NCI-H774 (cell line): ENCODE measurements around the gene DDX1.

Source experiments
- DNase-seq: peaks from one replicate; lab custom pipeline; 2025; lab: John Stamatoyannopoulos, UW

DDX1 gene

DNA sequence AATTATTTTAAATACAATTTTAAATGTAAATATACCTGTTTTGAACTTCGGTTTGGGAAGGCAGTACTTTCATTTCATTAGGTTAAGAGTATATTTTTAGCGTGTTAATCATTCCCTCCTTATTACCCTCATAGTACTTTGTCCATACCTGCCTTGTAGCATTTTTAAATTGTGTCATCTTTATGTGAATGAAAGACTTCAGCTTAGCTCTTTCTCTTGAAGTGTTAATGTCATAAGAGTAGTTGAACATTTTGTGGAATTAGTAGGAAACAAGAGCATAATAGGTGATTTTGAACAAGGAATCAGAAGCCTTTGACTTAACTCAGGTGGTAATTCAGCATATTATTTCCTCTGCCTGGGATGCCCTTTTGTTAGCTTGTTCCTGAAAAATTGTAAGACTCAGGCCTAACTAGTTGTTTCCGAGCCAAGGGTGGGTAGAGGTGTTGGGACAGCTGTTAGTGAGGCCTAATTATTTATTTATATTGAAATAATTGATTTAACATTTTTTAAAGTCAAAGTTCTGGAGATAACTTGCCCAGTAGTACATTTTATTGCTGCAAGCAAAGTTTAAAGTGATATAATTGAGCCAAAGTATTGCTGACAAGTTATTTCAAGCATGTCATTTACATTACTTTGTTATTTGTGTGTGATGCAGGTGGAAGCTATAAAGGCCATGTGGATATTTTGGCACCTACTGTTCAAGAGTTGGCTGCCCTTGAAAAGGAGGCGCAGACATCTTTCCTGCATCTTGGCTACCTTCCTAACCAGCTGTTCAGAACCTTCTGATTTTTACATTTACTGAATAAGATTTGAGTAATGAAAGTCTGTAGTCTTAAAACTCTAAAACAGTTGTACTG lies 38.7 kb downstream of the DDX1 start:
- DNase-seq = no peak

DNA sequence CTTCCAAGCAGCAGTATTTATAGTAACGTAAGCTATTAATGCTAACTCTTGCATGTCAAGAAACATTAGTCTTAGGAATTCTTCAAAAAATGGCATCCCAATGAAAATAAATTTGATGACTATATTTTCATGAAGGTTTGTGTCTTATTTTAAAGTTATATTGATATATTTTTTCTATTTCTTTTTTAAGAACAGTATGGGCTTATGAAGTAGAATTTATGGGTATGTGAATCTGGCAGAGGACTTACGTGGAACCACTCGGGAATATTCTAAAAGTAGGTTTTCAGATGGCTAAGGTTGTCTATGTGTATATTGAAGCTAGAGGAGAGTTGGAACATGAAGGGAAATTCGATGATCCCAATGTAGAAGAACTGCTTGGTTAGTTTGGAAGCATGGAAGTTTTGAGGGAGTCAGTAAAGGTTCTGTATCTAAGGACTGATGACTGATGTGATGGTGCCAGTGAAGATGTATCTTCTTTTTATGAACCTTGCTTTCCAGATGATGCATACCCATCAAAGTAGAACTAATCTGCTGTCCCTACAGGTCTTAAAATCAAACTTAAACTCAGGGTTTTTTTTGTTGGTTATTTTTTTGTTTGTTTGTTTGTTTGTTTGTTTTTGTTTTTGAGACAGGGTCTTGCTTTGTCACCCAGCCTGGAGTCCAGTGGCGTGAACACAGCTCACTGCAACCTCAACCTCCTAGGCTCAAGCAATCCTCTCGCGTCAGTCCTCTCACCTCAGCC lies 39.5 kb downstream of the DDX1 start:
- no peak for DNase-seq

- no peak for DNase-seq
Observed at GRCh38 chr2:15631883-15632282, 40.2 kb downstream of the DDX1 start.

- DNase-seq = no peak
Observed at GRCh38 chr2:15633043-15633970, 41.6 kb downstream of the DDX1 start.

DNA sequence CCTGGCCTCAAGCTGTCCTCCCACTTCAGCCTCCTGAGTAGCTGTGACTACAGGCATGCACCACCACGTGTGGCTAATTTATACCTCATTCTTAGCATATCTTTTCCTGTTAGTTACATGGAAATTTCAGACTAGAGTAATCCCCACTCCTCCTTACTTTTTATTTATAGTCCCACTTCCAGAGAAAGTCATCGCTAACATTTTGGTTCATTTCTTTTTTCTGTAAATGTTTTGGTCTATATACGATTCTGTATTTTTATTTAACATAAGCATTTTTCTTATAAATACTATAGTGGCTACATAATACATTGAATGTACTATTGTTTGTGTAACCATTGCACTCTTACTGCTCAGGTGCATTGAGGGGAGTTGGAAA lies 42.3 kb downstream of the DDX1 start:
- DNase-seq = no peak

GRCh38 chr2:15634846-15635490 lies 43.3 kb downstream of the DDX1 start:
- DNase-seq = no peak

DNA sequence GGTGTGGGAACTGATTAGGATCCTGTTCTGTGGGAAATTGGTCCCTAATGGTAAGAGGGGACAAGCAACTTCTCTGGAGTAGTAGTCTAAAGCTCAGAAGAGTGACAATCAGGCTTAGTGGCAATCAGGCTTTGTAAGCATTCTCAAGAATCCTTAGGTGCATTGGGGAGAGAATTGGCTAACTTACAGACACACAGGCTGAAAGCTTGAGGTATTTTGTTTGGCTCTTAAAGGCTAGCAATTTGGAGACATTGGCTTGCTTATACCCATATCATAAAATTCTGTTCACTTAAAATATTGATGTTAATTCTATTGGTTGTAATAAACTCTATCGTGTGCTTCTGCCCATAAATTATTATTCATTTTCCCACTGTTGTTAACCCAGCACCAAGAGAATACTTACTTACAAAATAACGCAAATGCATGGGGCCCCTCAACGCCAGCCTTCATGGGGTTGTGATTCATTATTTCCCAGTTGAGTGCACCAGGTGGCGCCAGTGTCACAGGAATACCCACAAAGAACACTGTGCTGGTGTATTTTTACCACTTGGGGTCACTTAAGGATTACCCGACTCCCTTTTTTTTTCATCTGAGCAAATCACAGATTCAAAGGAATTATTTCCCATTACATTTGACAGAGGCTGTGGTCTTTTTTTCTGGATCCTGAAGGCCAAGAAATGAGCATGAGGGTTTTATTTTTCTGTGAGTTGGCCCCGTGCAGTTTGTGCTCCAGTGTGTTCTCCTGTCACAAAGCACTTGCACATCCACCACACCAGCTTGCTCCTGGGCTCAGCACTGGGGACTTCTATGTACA lies 45.5 kb downstream of the DDX1 start:
- peak; percentile 10 for DNase-seq

DNA sequence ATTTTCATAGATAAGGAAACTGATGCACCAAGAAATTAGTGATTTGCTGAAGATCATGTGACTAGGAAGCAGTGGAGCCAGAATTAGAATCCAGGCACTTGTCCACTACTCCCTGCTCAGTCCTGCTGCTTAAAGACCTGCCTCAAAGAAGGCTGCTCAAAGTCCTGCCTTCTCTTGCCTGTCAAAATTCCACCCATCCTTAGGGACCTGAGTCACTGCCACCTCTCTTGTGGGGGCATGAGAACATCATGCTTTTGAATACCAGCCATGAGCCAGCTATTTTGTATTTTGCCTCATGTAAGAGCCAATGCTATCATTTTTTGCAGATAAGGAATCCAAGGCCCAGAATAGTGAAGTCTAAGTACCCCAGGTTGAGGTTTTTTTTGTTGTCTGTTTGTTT lies 47.1 kb downstream of the DDX1 start:
- no peak for DNase-seq

- DNase-seq = no peak
Observed at GRCh38 chr2:15639323-15640251, 47.9 kb downstream of the DDX1 start.

- DNase-seq = no peak
Observed at GRCh38 chr2:15640261-15640711, 48.6 kb downstream of the DDX1 start.

- no peak for DNase-seq
Observed at GRCh38 chr2:15640784-15641183, 49.1 kb downstream of the DDX1 start.

DNA sequence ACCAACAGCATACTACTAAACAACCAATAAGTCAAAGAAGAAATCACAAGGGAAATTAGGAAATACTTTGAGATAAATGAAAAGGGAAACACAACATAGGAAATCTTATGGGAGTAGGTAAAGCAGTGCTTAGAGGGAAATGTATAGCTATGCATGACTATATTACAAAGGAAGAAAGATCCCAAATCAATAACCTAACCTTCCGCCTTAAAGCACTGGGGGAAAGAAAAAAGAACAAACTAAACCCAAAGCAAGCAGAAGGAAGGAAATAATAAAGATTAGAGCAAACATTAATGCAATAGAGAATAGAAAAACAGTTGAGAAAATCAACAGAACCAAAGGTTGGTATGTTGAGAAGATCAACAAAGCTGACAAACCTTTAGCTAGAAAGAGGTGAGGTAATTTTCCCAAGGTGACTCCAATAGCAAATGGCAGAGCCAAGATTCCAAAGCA lies 49.9 kb downstream of the DDX1 start:
- no peak for DNase-seq

DNA sequence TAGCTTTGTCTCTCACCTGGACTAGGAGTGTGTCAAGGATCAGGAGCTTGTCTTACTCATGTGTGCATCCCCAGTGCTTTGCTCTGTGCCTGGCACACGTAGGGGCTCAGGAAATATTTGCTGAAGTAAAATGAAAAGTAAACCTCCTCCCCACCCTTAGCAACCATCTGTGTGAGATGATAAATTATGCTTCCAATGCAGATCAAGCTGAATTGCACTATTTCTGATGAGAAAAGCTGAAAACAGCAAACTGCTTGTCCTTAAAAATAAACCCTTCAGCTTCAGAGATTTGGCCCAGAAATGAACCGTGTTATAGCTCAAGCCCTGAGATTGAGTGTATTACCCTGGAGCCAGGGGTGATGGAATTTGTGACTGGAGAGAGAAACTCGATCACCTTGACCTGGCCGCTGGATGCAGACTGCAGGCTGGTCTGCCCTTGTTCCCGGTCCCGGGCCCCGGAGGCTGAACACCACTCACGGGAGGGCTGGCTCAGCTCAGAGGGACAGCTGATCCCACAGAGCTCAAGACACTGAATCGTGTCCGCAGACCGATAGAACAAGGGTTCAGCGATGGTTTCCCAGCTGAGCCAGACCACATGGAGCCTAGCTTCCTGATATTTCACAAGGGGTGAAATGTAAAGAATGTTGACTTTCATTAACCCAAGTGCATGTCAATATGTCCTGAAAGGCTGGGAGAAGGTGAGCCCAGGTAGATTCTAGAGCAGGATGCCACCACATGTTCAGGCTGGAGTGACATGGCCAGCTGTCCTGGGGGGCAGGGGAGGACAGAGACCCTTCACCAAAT lies 50.5 kb downstream of the DDX1 start:
- DNase-seq = no peak

DNA sequence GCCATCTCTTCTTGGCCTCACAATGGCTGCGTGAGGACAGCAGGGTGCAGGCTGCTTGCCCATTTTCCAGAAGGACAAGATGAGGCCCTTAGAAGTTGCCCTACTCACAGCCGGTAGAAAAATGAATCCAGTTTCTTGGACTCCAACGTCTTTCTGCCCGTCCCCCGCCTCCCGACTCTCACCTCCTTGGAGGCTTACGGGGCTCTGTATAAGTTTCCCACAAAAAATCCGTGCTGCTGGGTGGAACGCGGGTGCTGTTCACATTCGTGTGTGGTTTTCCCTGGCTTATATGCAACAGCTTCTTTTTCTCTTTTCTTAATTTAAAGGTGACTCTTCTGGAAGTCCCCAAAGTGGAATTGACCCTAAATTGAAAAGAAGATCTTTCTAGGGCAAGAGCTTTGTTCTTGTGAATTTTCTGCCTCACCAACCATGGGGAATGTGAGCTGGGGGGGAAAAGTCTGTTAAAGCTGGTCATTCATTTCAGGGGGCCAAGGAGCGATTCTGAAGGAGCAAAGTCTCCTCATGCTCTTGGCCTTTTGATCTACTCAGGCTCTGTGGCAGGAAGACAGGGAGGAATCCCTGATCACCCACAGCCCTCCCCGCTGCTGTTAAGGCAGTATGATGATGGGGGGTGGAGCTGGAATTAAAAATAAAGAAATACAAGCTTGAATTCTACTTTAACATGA lies 51.3 kb downstream of the DDX1 start:
- no peak for DNase-seq

- DNase-seq = no peak
Observed at GRCh38 chr2:15643791-15644585, 52.3 kb downstream of the DDX1 start.

- DNase-seq = no peak
Observed at GRCh38 chr2:15645300-15645699, 53.6 kb downstream of the DDX1 start.

DNA sequence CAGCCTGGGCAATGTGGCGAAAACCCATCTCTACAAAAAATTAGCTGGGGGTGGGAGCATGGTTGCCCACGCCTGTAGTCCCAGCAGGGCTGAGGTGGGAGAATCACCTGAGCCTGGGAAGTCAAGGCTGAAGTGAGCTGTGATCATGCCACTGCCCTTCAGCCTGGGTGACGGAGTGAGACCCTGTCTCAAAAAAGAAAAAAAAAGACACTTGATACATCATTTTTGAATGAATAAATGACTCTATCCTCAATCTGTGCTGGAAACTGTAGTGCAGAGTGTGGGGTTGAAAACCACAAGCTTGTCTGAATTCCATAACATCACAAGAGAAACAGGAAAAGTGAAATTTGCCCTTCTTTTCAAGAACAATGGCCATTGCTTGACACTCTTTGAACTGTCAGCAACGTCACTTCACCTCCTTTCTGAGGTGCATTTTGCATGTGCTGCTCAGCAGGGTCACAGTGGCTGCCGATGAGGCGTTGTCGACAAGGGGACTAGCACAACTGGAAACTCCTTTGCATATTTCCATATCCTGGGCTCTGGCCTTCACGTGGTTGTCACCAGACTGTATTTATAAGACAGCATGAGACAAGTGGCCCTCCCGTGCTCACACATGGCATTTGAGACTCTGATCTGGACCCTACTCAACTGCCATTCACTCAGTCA lies 54.2 kb downstream of the DDX1 start:
- DNase-seq = no peak
